IPS-NIHi7 (cell line): ENCODE measurements around the gene CTDSP2.
A peak's percentile ranks its signal among the peaks of the same experiment; 100 is the strongest.
"Not testable (repeated sequence)": the region's sequence is repeated elsewhere in the genome, so short reads cannot be mapped to it uniquely, and the experiment has no call there.

Source experiments
- DNase-seq: peaks from one replicate; pipeline ENCODE4 v3.0.0; 2012; ENCODE audit warnings: mixed read lengths; ENCODE audit errors: extremely low spot score

Gene CTDSP2

GRCh38 chr12:57782608-57783465, 63.7 kb downstream of the CTDSP2 start, which contains the start of gene TSFM:
TSS of gene TSFM (plus strand) at chr12:57782787. CDS start at chr12:57782802, 15 bp downstream.
- DNase-seq: peak; percentile 86

GRCh38 chr12:57782243-57782607, 64.3 kb downstream of the CTDSP2 start:
- DNase-seq: no peak

- DNase-seq: no peak
Observed at GRCh38 chr12:57781801-57782200, 64.7 kb downstream of the CTDSP2 start.

GRCh38 chr12:57781244-57781643, 65.3 kb downstream of the CTDSP2 start:
- no peak for DNase-seq

GRCh38 chr12:57780284-57780897, 66.1 kb downstream of the CTDSP2 start:
- DNase-seq: no peak

- DNase-seq: no peak
Observed at GRCh38 chr12:57779736-57780135, 66.8 kb downstream of the CTDSP2 start.

GRCh38 chr12:57777911-57778310, 68.6 kb downstream of the CTDSP2 start:
- no peak for DNase-seq

- no peak for DNase-seq
Observed at GRCh38 chr12:57777367-57777766, 69.2 kb downstream of the CTDSP2 start.

GRCh38 chr12:57776247-57776587, 70.3 kb downstream of the CTDSP2 start:
- no peak for DNase-seq

- DNase-seq: peak; percentile 27
Observed at GRCh38 chr12:57775563-57776246, 70.8 kb downstream of the CTDSP2 start.

- DNase-seq: no peak
Observed at GRCh38 chr12:57775044-57775443, 71.5 kb downstream of the CTDSP2 start.

- not testable (repeated sequence) for DNase-seq
Observed at GRCh38 chr12:57774634-57775033, 71.9 kb downstream of the CTDSP2 start.

- peak; percentile 56 for DNase-seq
Observed at GRCh38 chr12:57772429-57773322, 73.9 kb downstream of the CTDSP2 start, which contains the start of gene EEF1AKMT3. TSS of gene EEF1AKMT3 (plus strand) at chr12:57772614. CDS start at chr12:57772725, 111 bp downstream.

GRCh38 chr12:57771873-57772428, 74.6 kb downstream of the CTDSP2 start, which contains the start of gene METTL1:
TSS of gene METTL1 (minus strand) at chr12:57772105. CDS start at chr12:57772083, 22 bp downstream.
- DNase-seq: peak; percentile 94

GRCh38 chr12:57771236-57771872, 75.2 kb downstream of the CTDSP2 start:
- DNase-seq: peak; percentile 91

- no peak for DNase-seq
Observed at GRCh38 chr12:57770734-57771133, 75.8 kb downstream of the CTDSP2 start.
